Dedifferentiated amniotic fluid mesenchymal stem cell (primary cell): ENCODE measurements around the gene ACADVL.
"Not testable (repeated sequence)": the region's sequence is repeated elsewhere in the genome, so short reads cannot be mapped to it uniquely, and the experiment has no call there.

Source experiments
- DNase-seq: peaks from one replicate; pipeline ENCODE4 v3.0.0-alpha.2; 2016; ENCODE audit errors: extremely low spot score

ACADVL gene

GRCh38 chr17:7219812-7220592, at the start of gene ACADVL, which contains the start of gene DLG4:
Gene ACADVL (plus strand): TSS chr17:7219938. CDS start chr17:7219985, 47 bp downstream.
Gene DLG4 (minus strand): TSS chr17:7219836.
- DNase-seq, result peak; percentile 87

DNA sequence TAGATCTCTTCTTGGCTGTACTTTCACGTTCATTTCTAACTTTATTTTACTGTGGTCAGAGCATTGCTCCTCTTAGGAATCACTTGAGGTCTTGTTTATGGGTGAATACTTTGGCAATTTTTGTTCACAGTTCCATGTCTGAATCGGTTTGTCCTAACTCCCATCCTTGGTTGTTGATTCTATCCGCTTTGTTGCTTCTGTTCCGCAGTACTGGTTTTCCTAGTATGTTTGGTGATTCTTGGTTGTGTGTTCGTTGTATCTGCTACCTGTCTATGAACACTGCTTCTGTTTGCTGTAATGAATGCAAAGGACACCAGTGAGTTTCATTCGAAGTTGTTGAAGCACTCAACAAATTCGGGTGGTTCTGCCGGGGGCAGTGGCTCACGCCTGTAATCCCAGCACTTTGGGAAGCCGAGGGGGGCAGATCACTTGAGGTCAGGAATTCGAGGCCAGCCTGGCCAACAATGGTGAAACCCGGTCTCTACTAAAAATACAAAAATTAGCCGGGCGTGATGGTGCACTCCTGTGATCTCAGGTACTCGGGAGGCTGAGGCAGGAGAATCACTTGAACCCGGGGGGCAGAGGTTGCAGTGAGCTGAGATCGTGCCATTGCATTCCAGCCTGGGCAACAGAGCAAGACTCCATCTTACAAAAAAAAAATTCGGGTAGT, 47.1 kb upstream of the ACADVL start:
- DNase-seq, result not testable (repeated sequence)

DNA sequence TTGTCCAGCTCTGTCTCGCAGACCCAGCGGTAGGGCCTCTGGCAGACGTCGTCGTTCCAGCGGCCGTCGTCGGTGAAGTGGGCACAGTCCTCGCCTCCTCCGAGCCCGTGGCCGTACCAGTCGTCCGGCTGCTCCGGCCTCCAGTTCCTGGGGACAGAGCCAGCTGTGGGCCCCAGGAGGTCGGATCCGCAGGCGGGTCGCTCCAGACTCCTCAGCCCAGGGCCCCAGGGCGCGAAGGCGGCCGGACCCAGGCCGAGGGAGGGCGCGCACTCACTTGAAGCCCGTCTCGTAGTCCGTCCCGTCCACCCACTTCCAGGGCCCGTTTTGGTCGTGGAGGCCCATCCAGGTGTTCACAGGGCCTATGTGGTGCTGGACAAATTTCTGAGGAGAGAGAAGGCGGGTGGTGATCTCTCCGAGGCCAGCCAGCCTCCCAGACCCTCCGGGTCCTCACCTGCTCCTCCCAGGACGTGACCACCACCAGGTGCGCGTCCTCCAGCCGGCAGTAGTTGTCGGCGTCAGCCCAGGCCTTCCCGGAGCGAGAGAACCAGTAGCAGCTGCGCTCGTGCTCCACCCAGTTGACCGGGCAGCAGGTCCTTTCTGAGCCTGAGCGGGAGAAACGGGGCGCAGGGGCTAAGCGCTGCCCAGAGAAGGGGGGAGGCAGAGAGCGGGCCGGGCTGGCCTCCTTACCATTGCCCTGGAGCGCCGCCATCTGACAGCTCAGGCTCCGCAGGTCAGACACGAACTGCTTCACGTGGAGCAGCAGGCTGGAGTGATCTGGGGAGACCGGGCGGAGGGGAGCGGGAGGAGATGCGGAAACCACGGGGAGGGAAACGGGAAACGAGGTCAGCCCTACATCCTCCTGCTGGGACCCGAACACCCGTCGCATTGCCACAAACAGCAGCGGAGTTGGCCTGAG, 45.8 kb upstream of the ACADVL start:
- no peak for DNase-seq

DNA sequence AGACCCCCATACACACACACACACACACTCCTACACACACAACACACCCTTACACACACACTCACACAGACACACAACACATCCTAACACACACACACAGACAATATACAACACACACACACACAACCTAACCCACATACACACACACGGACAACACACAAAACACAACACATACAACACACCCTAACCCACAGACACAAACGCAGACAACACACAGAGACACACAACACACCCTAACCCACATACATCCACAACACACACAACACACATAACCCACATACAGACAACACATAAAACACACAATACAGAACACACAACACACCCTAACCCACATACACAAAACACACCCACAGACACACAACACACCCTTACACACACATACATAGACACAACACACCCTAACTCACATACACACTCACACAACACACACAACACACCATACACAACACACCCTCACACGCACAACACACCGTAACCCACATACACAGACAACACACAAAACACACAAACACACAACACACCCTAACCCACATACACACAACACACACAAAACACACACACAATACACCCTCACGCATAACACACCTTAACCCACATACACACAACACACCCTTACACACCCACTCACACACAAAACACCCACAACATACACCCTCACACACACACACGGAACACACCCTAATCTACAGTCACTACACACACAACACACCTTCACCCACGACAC, 45.0 kb upstream of the ACADVL start:
- no peak for DNase-seq

DNA sequence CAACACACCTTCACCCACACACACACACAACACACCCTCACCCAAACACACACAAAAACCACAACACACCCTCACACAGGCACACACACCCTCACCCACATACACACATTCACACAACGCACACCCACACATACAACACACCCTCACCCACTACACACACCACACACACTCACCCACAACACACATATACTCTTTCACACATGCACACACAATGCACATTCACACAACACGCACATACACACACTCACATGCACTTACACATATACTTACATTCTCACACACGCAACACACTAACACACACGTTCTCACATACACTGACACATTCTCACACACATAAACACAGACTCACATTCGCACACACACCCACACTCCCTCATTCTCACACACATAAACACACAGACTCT, 44.4 kb upstream of the ACADVL start:
- DNase-seq, result no peak

- DNase-seq, result no peak
Measured at GRCh38 chr17:7176107-7176840, 43.5 kb upstream of the ACADVL start.

DNA sequence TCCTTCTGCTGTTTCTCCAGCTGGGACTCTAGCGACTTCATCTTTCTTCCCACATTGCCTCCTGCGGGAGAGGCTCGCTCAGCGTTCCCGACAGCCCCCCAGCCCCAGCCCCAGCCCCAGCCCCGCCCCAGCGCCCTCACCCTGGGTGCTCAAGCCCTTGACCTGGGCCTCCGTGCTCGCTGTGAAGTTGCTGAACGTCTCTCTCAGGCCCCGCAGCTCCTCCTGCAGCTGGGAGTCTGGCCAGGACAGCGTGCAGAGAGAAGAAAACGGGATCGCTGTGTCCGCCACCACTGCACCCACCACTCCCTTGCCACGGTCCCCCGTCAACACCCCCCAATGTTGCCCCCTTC, 42.9 kb upstream of the ACADVL start:
- no peak for DNase-seq

- DNase-seq, result peak; percentile 59
Measured at GRCh38 chr17:7177191-7177953, 42.4 kb upstream of the ACADVL start.

- no peak for DNase-seq
Measured at GRCh38 chr17:7177954-7178477, 41.7 kb upstream of the ACADVL start.

DNA sequence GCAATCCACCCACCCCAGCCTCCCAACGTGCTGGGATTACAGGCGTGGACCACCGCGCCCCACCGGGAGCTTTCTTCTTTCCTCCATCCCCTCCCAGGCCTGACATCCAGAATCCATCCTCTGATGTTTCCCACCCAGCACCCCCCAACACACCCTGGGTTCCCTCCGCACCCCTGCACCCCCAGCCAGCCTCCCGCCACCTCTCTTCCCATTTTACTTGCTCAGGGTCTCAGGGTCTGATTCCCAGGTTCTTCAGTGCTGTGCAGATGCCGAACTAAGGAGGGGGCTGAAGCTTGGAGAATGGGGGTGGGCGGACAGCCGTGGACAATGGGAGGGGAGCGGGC, 40.8 kb upstream of the ACADVL start:
- DNase-seq, result no peak

GRCh38 chr17:7179317-7180254, 40.2 kb upstream of the ACADVL start, which contains the start of gene ASGR1:
Gene ASGR1 (minus strand): TSS chr17:7179370. CDS start chr17:7178563, 807 bp downstream.
- no peak for DNase-seq

DNA sequence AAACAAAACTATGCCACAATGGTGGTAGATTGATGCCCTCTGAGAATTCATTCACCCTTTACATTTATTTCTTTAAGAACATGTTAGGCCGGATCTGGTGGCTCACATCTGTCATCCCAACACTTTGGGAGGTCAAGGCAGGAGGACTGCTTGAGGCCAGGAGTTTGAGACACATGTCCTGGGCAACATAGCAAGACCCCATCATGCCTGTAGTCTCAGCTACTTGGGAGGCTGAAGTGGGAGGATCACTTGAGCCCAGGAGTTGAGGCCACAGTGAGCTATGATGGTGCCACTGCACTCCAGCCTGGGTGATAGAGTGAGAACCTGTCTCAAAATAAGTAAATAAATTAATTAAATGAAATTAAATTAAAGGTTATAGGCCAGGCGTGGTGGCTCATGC, 37.6 kb upstream of the ACADVL start:
- not testable (repeated sequence) for DNase-seq

DNA sequence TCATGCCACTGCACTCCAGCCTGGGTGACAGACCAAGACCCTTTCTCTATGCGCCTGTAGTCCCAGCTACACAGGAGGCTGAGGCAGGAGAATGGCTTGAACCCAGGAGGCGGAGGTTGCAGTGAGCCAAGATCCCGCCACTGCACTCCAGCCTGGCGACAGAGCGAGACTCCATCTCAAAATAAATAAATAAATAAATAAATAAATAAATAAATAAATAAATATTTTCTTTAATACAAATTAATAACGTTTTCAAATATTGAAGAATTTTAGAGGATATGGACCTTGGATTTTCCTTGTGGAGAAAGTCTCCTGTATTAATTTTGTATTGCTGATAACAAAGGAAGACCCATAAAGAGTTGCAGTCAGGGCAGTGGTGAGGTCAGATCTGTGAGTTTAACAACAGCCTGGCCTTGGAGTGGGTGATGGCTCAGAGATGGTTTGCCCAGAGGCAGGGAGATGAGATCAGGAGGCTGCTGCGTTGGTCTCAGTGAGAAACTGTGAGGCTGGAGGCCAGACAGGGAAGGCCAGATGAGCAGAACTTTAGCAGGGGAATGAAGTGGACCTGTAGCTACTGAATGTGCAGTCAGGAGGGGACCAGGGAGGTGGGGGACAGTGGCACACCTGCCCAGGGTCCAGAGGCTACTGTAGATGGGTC, 36.2 kb upstream of the ACADVL start:
- no peak for DNase-seq

DNA sequence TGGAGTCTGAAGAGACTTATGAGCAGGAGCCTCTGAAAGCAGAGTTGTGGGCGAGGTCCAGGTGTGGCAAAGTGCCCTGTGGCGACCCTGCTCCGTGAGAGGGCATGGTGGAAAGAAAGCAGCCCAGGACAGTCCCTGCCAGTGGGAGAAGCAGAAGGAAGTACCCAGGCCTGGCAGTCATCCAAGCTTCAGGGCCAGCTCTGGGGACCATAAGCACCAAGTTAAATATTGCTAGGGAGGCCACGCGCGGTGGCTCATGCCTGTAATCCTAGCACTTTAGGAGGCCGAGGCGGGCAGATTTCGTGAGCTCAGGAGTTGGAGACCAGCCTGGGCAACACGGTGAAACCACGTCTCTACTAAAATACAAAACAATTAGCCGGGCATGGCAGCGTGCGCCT, 35.6 kb upstream of the ACADVL start:
- DNase-seq, result no peak

DNA sequence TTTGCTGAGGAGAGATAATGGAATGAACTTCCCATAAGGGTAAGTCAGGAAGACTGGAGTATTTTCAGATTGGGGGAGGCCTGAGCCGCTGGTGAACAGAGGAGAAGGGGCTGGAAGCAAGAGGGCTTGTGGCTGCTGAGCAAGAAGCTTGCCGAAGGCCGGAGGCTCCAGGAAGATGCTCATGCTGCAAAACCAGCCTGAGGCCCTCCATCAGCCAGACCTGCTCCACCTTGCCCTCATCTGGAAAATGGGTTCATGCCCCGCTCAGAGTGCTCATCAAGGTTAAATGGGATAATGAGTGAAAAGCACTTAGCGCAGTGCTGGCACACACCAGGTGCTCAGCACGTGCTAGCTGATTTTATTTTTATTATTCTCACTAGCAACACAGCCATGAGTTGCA, 35.1 kb upstream of the ACADVL start:
- DNase-seq, result no peak

GRCh38 chr17:7186241-7186640, 33.5 kb upstream of the ACADVL start:
- no peak for DNase-seq

DNA sequence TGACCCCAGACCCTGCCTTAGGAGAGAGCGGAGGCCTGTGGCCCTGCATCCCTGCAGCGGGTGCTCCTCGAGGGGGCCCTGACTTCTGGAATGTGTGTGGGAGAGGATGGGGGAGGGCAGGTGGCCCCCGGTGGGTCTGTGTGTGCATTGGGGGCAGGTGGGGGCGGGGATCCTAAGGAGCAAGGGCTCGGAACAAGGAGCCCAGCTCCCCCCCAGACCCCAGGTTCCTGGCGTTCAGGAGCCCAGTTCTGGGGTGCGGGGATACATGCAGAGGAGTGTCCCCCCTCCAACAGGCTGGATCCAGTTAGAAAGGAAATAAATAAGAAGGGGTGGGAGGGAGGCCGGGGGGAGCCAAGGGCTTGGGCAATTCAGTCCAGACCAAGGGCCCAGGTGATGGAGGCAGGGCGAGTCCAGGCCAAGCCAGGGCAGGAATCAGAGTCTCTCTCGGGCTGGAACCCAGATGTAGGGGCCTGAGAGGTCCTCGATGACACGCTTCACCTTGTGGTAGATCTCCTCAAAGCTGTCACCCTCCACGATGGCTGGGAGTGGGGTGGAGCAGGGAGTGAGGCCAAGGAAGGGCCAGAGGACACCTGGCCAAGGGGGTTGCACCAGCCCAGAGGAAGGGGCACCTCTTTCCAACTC, 29.3 kb upstream of the ACADVL start:
- no peak for DNase-seq

GRCh38 chr17:7191069-7191468, 28.7 kb upstream of the ACADVL start:
- no peak for DNase-seq
